ENCODE results near the gene ZNF57. TPM values are rescaled to one million over a fixed set of nuclear protein-coding genes. Genes with fewer than 3 reads are reported as not detected.

ZNF57 gene
- total and polyA plus RNA-seq, 9 of the 15 experiments (the other 6 are each of a cell fraction or from before 2014, with no cell fraction given): 3.9 to 13.5 (median 7.8) TPM

DNA sequence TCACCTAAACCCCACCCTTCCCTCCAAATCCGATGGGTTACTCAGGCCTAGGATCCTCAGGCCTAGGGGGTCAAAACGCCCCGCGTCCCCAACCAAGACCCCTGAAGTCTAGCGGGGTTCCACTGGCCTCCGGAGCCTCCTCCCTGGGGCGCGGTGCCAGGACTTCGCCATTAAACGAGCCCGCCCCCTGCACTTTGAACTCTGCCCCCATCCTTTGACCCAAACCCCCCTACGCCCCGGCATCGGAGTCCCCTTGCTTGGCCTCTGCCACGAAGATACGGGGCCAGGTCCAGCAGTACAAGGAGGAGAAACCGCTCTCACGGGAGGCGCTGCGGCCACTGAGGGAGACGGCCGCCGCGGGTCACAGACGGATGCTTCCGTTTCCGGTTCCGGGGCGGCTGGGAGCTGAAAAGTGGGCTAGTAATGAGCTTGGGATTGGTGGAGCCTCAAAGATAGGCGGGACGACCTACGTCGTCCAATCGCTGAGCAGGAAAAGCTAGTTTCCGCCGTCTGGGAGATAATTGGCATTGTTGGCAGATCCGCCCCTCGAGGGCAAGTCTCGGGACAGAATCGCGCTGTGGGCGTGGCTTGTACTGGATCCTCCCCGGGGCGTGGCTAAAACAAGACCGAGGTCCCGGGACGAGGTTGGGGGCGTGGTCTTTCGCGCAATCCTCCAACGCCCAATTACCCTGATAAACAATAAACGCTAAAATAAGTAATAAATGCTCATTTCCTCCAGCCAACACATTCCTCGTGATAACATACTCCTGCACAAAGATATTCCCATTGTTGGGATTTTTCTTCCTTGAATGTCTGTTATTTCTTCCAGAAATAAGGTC lies 49.8 kb downstream of the ZNF57 start (continued):
- TF ChIP-seq DIDO1 (tag; IDR thresholded peaks at IDR 0.05; ENCODE audit: low read depth): peak; percentile 90
- peak in 1 of 2 experiments; percentile 6; a peak in 1 of 3 replicates for TF ChIP-seq CBX3 (IDR thresholded peaks at IDR 0.05; ENCODE audit: borderline replicate concordance in 1 of 2, low read length in 2 of 2)
- TF ChIP-seq ZNF263 (CRISPR knock-in tag; IDR thresholded peaks at IDR 0.05; ENCODE audit: borderline replicate concordance): peak; percentile 56; the same call in 1 of the 2 replicates
- TF ChIP-seq, protein P1, sequence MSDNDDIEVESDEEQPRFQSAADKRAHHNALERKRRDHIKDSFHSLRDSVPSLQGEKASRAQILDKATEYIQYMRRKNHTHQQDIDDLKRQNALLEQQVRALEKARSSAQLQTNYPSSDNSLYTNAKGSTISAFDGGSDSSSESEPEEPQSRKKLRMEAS (CRISPR knock-in tag; IDR thresholded peaks at IDR 0.05): peak; percentile 54; the same call in 1 of the 2 replicates
- TF ChIP-seq HDAC6 (IDR thresholded peaks at IDR 0.05; ENCODE audit: low read depth, low read length): no peak
- no peak for TF ChIP-seq KAT7 (CRISPR knock-in tag; IDR thresholded peaks at IDR 0.05; ENCODE audit: borderline replicate concordance)
- TF ChIP-seq ZNF830 (CRISPR knock-in tag; IDR thresholded peaks at IDR 0.05): no peak
- TF ChIP-seq, protein P2, sequence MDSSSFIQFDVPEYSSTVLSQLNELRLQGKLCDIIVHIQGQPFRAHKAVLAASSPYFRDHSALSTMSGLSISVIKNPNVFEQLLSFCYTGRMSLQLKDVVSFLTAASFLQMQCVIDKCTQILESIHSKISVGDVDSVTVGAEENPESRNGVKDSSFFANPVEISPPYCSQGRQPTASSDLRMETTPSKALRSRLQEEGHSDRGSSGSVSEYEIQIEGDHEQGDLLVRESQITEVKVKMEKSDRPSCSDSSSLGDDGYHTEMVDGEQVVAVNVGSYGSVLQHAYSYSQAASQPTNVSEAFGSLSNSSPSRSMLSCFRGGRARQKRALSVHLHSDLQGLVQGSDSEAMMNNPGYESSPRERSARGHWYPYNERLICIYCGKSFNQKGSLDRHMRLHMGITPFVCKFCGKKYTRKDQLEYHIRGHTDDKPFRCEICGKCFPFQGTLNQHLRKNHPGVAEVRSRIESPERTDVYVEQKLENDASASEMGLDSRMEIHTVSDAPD (CRISPR knock-in tag; IDR thresholded peaks at IDR 0.05): no peak
- TF ChIP-seq CTBP1 (IDR thresholded peaks at IDR 0.05; ENCODE audit: borderline replicate concordance): no peak
- 0 out of 2 replicates have a peak, but pooled peaks have one; percentile 16 for TF ChIP-seq ERF (CRISPR knock-in tag; IDR thresholded peaks at IDR 0.05)
- TF ChIP-seq NFIX (CRISPR knock-in tag; IDR thresholded peaks at IDR 0.05; ENCODE audit: low read depth): peak; percentile 41; the same call in 1 of the 2 replicates
- no peak for TF ChIP-seq RBM17 (IDR thresholded peaks at IDR 0.05; ENCODE audit: borderline replicate concordance, low read depth, low read length)
- no peak for TF ChIP-seq JUNB (CRISPR knock-in tag; conservative IDR thresholded peaks at IDR 0.05)
- TF ChIP-seq NRF1 (conservative IDR thresholded peaks at IDR 0.05 in 1 of 2, IDR thresholded peaks at IDR 0.05 in 1 of 2): peak; percentile 83 to 85
- 0 out of 2 replicates have a peak, but pooled peaks have one; percentile 12 for TF ChIP-seq TRIM28 (IDR thresholded peaks at IDR 0.05)
- TF ChIP-seq KHSRP (IDR thresholded peaks at IDR 0.05): no peak
- TF ChIP-seq NEUROD1 (IDR thresholded peaks at IDR 0.05; ENCODE audit: borderline replicate concordance, low read depth, low read length, partially characterized antibody): peak; percentile 44
- peak; percentile 60 for TF ChIP-seq MEIS2 (IDR thresholded peaks at IDR 0.05; ENCODE audit: partially characterized antibody)
- TF ChIP-seq, protein P3, sequence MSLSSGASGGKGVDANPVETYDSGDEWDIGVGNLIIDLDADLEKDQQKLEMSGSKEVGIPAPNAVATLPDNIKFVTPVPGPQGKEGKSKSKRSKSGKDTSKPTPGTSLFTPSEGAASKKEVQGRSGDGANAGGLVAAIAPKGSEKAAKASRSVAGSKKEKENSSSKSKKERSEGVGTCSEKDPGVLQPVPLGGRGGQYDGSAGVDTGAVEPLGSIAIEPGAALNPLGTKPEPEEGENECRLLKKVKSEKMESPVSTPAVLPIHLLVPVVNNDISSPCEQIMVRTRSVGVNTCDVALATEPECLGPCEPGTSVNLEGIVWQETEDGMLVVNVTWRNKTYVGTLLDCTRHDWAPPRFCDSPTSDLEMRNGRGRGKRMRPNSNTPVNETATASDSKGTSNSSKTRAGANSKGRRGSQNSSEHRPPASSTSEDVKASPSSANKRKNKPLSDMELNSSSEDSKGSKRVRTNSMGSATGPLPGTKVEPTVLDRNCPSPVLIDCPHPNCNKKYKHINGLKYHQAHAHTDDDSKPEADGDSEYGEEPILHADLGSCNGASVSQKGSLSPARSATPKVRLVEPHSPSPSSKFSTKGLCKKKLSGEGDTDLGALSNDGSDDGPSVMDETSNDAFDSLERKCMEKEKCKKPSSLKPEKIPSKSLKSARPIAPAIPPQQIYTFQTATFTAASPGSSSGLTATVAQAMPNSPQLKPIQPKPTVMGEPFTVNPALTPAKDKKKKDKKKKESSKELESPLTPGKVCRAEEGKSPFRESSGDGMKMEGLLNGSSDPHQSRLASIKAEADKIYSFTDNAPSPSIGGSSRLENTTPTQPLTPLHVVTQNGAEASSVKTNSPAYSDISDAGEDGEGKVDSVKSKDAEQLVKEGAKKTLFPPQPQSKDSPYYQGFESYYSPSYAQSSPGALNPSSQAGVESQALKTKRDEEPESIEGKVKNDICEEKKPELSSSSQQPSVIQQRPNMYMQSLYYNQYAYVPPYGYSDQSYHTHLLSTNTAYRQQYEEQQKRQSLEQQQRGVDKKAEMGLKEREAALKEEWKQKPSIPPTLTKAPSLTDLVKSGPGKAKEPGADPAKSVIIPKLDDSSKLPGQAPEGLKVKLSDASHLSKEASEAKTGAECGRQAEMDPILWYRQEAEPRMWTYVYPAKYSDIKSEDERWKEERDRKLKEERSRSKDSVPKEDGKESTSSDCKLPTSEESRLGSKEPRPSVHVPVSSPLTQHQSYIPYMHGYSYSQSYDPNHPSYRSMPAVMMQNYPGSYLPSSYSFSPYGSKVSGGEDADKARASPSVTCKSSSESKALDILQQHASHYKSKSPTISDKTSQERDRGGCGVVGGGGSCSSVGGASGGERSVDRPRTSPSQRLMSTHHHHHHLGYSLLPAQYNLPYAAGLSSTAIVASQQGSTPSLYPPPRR (CRISPR knock-in tag; IDR thresholded peaks at IDR 0.05; ENCODE audit: borderline replicate concordance): 0 out of 2 replicates have a peak, but pooled peaks have one; percentile 58
- peak; percentile 19 for TF ChIP-seq SMAD1 (IDR thresholded peaks at IDR 0.05; ENCODE audit: low read depth, low read length, partially characterized antibody)
- no peak for TF ChIP-seq BDP1 (IDR thresholded peaks at IDR 0.05; ENCODE audit: insufficient read depth, insufficient read length)

Data from K562 (cell line).